Mucosa of stomach (tissue), 1 donor: ENCODE data around the gene ALKBH2.
"Not testable (repeated sequence)": the region's sequence is repeated elsewhere in the genome, so short reads cannot be mapped to it uniquely, and the experiment has no call there.

Experiments
- H3K27me3 ChIP-seq: one replicate; pipeline ENCODE4 v1.7.0; 2013; ENCODE audit warnings: mild to moderate bottlenecking, low read length; ENCODE audit not compliant: control insufficient read depth, insufficient read depth
- H3K36me3 ChIP-seq: one replicate; pipeline ENCODE4 v1.7.0; 2013; ENCODE audit warnings: low read length; ENCODE audit not compliant: control insufficient read depth, insufficient read depth
- H3K4me1 ChIP-seq: one replicate; pipeline ENCODE4 v1.7.0; 2013; ENCODE audit warnings: mild to moderate bottlenecking, low read length; ENCODE audit not compliant: control insufficient read depth, insufficient read depth
- H3K4me3 ChIP-seq: one replicate; pipeline ENCODE4 v1.7.0; 2013; ENCODE audit warnings: low read length
- H3K9ac ChIP-seq: one replicate; pipeline ENCODE4 v1.7.0; 2013; ENCODE audit warnings: mild to moderate bottlenecking, low read length, moderate library complexity
- H3K9me3 ChIP-seq: one replicate; pipeline ENCODE4 v1.7.0; 2013; ENCODE audit warnings: mild to moderate bottlenecking, low read length, moderate library complexity; ENCODE audit not compliant: control insufficient read depth
- donor health status: Pancreatic carcinoma.

The ALKBH2 gene

DNA sequence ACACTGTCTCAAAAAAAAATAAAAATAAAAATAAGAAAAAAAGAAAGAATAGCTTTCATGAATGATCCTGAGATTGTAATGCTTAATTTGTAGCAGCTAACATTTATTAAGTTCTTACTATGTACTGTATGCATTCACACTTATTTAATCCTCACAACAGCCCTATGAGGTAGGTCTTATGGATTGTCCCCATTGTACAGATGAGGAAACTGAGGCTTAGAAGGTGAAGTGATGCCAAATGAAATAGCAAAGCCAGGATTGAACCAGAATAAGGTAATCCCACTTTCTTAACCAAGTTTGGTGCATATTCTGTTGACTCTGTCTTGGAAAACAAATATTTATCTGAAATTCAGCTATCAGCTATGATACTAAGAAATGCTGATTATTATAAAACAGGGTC, 38.8 kb downstream of the ALKBH2 start:
- peaks cover 5% of the 10 kb centered on the region for H3K4me1 ChIP-seq
- H3K9me3 ChIP-seq, result no peaks in the 10 kb centered on the region
- H3K4me3 ChIP-seq, result no peak overlapping the region
- no peaks in the 10 kb centered on the region for H3K36me3 ChIP-seq
- H3K9ac ChIP-seq, result no peak overlapping the region
- no peaks in the 10 kb centered on the region for H3K27me3 ChIP-seq

DNA sequence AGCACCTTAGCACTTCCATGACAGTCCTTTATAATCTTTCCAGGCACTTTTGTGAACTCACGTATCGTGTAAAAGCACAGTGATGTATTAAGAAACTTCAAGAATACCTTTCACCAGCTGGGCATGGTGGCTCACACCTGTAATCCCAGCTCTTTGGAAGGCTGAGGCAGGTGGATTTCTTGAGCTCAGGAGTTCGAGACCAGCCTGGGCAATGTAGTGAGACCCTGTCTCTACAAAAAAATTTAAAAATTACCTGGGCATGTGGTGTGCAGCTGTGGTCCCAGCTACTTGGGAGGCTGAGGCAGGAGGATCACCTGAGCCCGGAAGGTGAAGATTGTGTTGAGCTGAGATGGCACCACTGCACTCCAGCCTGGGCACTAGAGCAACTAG, 39.2 kb downstream of the ALKBH2 start:
- H3K27me3 ChIP-seq, H3K4me1 ChIP-seq, H3K36me3 ChIP-seq, H3K9me3 ChIP-seq: not testable (repeated sequence)
- Histone ChIP-seq H3K9ac (peak overlapping the region; percentile 96), H3K4me3 (peak overlapping the region; percentile 99)

DNA sequence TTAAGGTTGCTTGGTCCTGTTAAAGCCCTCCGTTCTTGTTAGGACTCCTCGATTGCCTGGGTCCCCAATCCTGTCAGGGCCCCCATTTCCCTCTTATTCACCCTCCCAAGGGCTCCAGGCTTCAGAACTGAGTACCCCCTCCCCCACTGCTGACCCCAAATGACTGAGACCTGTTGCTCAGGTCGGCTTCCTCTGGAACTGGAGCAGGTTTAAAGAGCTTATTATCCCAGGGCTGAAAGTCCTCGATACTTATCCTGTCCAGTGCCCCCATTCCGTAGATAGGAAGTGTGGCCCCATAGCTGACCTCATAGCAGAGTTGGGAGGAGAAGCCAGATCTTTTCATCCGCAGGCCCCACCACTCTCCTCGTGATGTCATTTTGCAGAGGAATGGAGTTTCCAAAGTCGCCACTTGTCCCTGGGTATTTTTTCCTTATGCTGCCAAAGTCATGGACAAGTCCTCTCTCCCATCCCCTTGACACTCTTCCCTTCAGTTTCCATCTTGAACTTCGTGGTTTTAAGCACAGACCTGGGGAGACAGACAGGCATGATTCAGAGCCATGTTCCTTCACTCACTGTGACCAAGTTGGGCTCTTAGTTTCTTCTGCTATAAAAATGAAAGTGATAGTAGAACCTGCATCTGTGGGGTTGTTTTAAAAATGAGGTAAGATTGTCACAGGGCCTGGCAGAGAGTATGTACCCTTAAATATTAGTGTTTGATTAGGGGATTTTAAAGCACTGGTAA, 39.7 kb downstream of the ALKBH2 start:
- peaks cover 5% of the 10 kb centered on the region for H3K4me1 ChIP-seq
- no peaks in the 10 kb centered on the region for H3K27me3 ChIP-seq
- peak overlapping the region; percentile 96 for H3K9ac ChIP-seq
- peak overlapping the region; percentile 99 for H3K4me3 ChIP-seq
- no peaks in the 10 kb centered on the region for H3K9me3 ChIP-seq
- H3K36me3 ChIP-seq, result no peaks in the 10 kb centered on the region

DNA sequence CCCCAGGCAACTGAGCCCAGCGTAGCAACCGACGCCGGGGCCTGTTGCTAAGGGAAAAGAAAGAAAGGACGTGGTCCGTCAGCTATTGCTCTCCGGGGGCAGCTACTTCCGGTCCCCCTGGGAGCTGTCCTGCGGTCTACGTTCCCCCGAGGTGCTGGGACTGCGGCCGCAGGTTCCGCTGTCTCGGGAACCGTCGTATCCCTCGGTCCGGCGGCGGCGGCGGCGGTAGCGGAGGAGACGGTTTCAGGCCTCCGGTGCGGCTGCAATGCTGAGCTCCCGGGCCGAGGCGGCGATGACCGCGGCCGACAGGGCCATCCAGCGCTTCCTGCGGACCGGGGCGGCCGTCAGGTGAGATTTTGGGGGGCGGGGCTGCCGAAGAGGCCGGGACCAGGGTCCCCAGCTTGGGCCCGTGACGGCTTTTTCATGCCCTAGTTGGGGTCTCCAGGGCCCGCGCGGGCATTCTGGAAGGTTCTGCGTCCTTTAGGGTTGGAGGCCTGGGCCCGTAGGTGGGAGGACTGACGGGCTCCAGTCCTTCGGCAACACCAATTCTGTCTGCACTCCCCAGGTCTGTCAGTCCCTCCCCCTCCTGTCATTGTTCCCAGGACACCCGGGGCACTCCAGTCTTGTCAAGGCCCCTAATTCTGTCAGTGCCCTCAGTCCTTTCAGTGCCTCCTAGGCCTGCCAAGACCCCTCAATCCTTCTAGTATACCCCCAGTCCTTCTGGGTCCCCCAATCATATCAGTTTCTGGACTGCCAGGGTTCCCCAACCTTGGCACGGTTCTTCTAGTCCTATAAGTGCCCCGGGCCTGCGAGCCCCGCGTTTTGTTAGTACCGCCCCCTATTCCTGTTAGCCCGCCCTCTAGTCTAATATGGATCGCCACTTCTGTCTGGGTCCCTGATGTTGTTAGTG, 40.6 kb downstream of the ALKBH2 start, which contains the start of gene USP30:
TSS of gene USP30 (plus strand) at position 163 of the 910 bp plus-strand sequence. CDS start at position 266, 103 bp downstream.
- H3K9ac ChIP-seq, result peak within 1 kb of the TSS; percentile 96
- H3K27me3 ChIP-seq, result no peaks in the 10 kb centered on the region
- peak within 1 kb of the TSS; percentile 99 for H3K4me3 ChIP-seq
- no peaks in the 10 kb centered on the region for H3K9me3 ChIP-seq
- peaks cover 5% of the 10 kb centered on the region for H3K4me1 ChIP-seq
- no peaks in the 10 kb centered on the region for H3K36me3 ChIP-seq

DNA sequence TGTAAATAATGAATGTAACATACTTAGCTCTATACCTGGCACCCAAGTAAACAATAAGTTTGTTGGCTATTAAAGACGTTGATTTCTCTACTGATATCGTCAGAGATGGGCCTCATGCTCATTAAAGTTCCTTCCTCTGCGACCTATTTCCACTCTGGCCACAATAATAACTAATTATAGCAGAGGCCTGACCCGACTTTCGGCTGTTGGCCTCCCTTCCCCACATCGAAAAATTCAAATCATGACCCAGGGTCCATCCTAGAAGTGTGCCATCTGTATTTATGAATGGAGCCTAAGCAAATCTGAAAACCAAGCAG, 41.2 kb downstream of the ALKBH2 start:
- no peaks in the 10 kb centered on the region for H3K27me3 ChIP-seq
- no peaks in the 10 kb centered on the region for H3K36me3 ChIP-seq
- H3K9ac ChIP-seq, result peak overlapping the region; percentile 96
- no peaks in the 10 kb centered on the region for H3K9me3 ChIP-seq
- peaks cover 5% of the 10 kb centered on the region for H3K4me1 ChIP-seq
- H3K4me3 ChIP-seq, result peak overlapping the region; percentile 99

DNA sequence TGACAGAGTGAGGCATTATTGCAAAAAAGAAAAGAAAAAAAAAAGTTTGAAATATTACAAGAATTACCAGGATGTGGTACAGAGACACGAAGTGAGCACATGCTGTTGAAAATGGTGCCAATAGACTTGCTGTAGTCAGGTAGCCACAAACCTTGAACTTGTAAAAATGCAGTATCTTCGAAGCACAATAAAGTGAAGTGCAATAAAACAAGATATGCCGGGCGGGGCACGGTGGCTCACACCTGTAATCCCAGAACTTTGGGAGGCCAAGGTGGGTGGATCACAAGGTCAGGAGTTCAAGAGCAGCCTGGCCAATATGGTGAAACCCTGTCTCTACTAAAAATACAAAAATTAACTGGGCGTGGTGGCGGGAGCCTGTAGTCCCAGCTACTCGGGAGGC, 43.5 kb downstream of the ALKBH2 start:
- H3K9me3 ChIP-seq, H3K9ac ChIP-seq, H3K4me3 ChIP-seq, H3K4me1 ChIP-seq, H3K27me3 ChIP-seq, H3K36me3 ChIP-seq: not testable (repeated sequence)

DNA sequence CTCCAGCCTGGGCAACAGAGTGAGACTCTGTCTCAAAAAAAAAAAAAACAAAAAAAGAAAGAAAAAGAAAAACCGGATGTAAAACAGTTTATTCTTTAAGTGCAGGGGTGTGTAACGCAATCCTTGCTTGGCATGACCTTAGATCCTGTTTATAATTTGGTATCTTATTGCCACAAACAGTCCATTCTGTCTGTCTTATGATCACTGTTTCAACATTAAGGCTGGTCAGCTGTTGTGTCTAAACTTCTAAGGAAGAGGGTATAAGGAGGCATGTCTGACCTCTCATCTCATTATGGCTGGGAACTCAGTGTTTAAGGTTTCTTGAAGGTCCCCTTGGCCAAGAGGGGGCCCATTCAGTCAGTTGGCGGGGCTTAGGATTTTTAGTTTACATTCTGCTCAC, 44.6 kb downstream of the ALKBH2 start:
- H3K9ac ChIP-seq, H3K4me1 ChIP-seq, H3K36me3 ChIP-seq, H3K4me3 ChIP-seq, H3K9me3 ChIP-seq, H3K27me3 ChIP-seq: not testable (repeated sequence)

DNA sequence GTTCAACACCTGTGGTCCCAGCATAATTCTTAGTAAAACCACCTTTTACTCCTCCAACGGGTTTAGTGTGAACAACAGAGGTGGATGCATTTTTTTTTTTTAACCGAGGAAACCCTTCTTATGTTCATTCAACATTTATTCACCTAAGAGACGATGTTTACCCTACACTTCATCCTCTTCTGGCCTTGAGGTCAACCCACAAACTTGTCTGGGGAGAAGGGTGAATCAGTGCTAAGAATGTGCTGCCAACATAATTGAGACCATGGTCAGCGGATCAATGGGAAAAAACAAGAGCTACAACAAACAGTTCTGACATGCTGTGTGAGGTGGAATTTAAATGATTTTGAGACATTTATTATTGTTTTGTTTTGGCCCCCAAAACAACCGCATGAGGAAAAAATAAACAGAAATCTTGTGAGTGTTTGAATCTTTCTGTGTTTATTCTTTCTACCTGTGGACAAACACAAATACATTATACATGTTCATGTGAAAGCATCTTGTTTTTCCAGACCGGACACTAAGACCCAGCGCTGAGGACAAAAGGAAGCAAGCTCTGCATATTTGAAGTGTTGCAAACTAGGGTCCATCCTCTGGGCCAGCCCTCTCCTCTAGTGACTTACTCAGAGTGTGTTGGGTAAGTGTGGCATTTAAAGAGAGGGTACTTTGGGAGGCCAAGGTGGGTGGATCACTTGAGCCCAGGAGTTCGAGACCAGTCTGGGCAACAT, 46.0 kb downstream of the ALKBH2 start:
- Histone ChIP-seq H3K36me3 (no peaks in the 10 kb centered on the region), H3K4me1 (peaks cover 5% of the 10 kb centered on the region), H3K4me3 (no peak overlapping the region), H3K27me3 (peaks cover 3% of the 10 kb centered on the region), H3K9ac (no peak overlapping the region), H3K9me3 (no peaks in the 10 kb centered on the region)

DNA sequence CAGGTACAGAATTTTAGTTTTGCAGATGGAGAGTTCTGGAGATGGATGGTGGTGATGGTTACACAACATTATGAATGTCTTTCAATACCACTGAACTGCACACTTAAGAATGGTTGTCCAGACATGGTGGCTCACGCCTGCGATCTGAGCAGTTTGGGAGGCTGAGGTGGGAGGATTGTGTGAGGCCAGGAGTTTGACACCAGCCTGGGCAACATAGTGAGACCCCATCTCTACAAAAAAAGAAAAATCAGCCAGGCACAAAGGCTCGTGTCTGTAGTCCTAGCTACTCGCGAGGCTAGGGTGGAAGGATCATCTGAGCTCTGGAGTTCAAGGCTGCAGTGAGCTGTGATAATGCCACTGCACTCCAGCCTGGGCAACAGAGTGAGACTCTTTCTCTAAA, 49.0 kb downstream of the ALKBH2 start:
- no peaks in the 10 kb centered on the region for H3K36me3 ChIP-seq
- no peaks in the 10 kb centered on the region for H3K9me3 ChIP-seq
- H3K9ac ChIP-seq, result no peak overlapping the region
- no peaks in the 10 kb centered on the region for H3K4me1 ChIP-seq
- H3K27me3 ChIP-seq, result peaks cover 3% of the 10 kb centered on the region
- H3K4me3 ChIP-seq, result no peak overlapping the region
